Astrocyte of the cerebellum (primary cell): ENCODE data around the gene CBL.

Experiments used
- DNase-seq: peaks from one replicate; pipeline ENCODE4 v3.0.0-alpha.2; 2011; ENCODE audit warnings: low read depth
- H3K4me3 ChIP-seq: 2 replicates; pipeline ENCODE4 v1.5.1; 2011; ENCODE audit warnings: mild to moderate bottlenecking, low read depth, low read length, moderate library complexity
- CTCF ChIP-seq: IDR thresholded peaks from 2 replicates; pipeline ENCODE4 v1.5.1; 2012; ENCODE audit warnings: low read length, low read depth, moderate library complexity, mild to moderate bottlenecking; ENCODE audit errors: missing control alignments
- in situ Hi-C: cut with HindIII; loops from 2 replicates; pipeline ENCODE4 v1.10.0; 2017; ENCODE audit warnings: low sequenced_read_pairs

Gene CBL

GRCh38 chr11:119295178-119295577 is 89.0 kb downstream of the CBL start:
- TF ChIP-seq CTCF = no peak
- H3K4me3 ChIP-seq = no peak overlapping the region
- in situ Hi-C loops = loop anchor here (25.0 kb wide), 1 partner anchor 183 kb away; the partner anchor contains the start of genes C2CD2L, DPAGT1 and HINFP
- no peak for DNase-seq

GRCh38 chr11:119297938-119298337 is 91.8 kb downstream of the CBL start:
- in situ Hi-C loops = loop anchor here (25.0 kb wide), 1 partner anchor 186 kb away; the partner anchor contains the start of genes C2CD2L, DPAGT1 and HINFP
- DNase-seq = no peak
- no peak overlapping the region for H3K4me3 ChIP-seq
- no peak for TF ChIP-seq CTCF

GRCh38 chr11:119298726-119299125 is 92.6 kb downstream of the CBL start:
- H3K4me3 ChIP-seq = no peak overlapping the region
- in situ Hi-C loops = loop anchor here (25.0 kb wide), 1 partner anchor 186 kb away; the partner anchor contains the start of genes C2CD2L, DPAGT1 and HINFP
- TF ChIP-seq CTCF = no peak
- no peak for DNase-seq

- in situ Hi-C loops = loop anchor here (25.0 kb wide), 1 partner anchor 187 kb away; the partner anchor contains the start of genes C2CD2L, DPAGT1 and HINFP
- H3K4me3 ChIP-seq = no peak overlapping the region
- no peak for DNase-seq
- no peak for TF ChIP-seq CTCF
Observed at GRCh38 chr11:119299416-119299815, 93.3 kb downstream of the CBL start.

- no peak overlapping the region for H3K4me3 ChIP-seq
- no peak for DNase-seq
- in situ Hi-C loops = no loop called here
- no peak for TF ChIP-seq CTCF
Observed at GRCh38 chr11:119300198-119300964, 94.2 kb downstream of the CBL start.

GRCh38 chr11:119303227-119303718 is 97.1 kb downstream of the CBL start:
- in situ Hi-C loops = no loop called here
- no peak for DNase-seq
- no peak overlapping the region for H3K4me3 ChIP-seq
- TF ChIP-seq CTCF = no peak
